Left ventricle myocardium superior (tissue), 1 donor: Measurements from ENCODE around the gene CDH20. TPM values are rescaled to one million over a fixed set of nuclear protein-coding genes. Genes with fewer than 3 reads are reported as not detected.

ENCODE experiments used
- ATAC-seq: fragments of 200-7000 bp; cut with Tn5 transposase; one replicate; pipeline ENCODE4 v1.9.1; 2020; ENCODE audit warnings: mild to moderate bottlenecking, moderate library complexity
- DNase-seq: peaks from one replicate; pipeline ENCODE4 v3.0.0-alpha.2; 2020
- intact Hi-C: fragments of 100-400 bp; cut with micrococcal nuclease; formaldehyde crosslinking; loops from one replicate; pipeline ENCODE4 v1.11.0; 2022
- total RNA-seq: library from RNA; stranded (reverse); fragmentation: NEBNext Ultra II Directional; extraction: Animal tissue kit (Norgen Biotek cat#: 25700); gene quantifications from one replicate; pipeline ENCODE4 v1.2.1, GENCODE V29; 2021
- donor health status: DM: no; HTN: yes; CAD: no; lungs with severe emphysema.

Gene CDH20
- total RNA-seq, 1 donor from 2014 or later: not detected

DNA sequence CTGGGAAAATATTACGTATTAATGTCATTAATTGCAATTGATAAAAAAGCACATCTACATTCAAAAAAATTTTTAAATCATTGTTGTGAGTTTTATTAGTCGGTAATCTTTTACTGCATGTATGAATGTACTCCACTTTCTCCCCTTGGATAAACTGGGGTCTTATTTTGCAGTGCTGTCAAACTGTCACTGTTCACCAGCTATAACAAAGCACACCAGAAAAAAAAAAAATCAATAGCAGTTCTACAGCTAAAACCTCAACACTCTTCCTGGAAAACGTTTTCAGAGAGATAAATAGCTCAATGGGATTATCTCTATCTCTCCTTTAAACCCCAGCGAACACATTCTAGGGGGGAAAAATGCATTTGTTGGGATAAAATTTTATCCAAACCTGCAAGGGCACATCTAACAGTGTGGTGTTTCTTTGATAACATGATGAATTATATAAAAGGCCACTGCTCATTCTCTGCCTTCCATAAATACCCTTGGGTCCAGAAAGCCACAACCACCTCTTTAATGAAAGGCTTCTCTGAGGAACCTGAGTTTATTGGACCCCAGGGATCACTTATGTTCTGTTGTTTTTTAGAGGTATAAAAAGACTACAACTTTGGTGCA is 219.9 kb downstream of the CDH20 start:
- intact Hi-C loops: no loop called here
- DNase-seq: no peak
- ATAC-seq: no peak

DNA sequence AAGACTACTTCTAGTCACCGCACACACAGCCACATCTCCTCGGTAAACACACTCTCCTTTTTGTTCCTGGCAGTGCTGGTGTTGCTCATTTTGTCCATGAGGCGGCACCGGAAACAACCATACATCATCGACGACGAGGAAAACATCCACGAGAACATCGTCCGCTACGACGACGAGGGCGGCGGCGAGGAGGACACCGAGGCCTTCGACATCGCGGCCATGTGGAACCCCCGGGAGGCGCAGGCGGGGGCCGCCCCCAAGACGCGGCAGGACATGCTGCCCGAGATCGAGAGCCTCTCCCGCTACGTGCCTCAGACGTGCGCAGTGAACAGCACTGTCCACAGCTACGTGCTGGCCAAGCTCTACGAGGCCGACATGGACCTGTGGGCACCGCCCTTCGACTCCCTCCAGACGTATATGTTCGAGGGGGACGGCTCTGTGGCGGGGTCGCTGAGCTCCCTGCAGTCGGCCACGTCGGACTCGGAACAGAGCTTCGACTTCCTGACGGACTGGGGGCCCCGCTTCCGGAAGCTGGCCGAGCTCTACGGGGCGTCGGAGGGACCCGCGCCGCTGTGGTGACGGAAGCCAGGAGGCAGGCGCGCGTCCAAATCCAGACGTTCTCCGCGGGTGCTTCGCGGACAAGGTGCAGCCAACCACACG is 221.0 kb downstream of the CDH20 start:
- DNase-seq (peak; percentile 44), ATAC-seq (peak; percentile 19)
- intact Hi-C loops: no loop called here

DNA sequence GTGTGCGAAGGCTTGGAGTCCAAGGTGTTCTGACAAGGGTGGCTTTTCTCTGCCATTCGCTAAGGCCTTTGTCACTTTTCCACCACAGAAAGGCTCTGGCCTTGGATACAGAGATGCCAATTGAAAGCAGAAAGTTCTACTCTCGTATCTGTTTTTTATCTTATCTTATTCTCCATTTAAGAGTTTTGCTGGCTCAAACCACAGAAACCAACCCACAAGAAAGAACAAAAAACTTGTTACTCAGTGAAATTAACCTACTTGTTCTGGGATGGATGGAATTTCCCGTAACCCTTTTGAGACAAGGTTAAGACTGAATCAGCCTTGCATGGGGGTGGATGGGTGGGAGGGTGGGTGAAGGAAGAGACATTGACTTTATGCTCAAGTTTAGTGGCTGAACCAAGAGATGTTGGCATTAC is 221.7 kb downstream of the CDH20 start:
- ATAC-seq: no peak
- intact Hi-C loops: no loop called here
- DNase-seq: no peak

DNA sequence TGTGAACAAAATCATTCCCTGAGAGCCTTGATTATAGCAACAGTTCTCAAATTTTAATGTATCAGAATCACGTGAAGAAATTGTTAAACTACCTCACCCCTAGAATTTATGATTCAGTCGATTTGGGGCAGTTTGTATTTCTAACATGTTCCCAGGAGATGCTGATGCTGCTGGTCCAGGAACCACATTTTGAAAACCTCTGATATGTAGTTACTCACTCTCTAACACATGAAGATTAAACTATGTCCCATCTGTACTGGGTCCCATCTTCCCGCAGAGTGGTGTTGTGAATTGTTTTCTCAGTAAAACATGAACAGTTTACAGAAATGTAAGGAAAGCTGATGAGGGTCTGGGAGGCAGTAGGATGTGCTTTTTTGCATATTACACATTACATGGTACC is 223.1 kb downstream of the CDH20 start:
- DNase-seq: no peak
- intact Hi-C loops: no loop called here
- no peak for ATAC-seq

DNA sequence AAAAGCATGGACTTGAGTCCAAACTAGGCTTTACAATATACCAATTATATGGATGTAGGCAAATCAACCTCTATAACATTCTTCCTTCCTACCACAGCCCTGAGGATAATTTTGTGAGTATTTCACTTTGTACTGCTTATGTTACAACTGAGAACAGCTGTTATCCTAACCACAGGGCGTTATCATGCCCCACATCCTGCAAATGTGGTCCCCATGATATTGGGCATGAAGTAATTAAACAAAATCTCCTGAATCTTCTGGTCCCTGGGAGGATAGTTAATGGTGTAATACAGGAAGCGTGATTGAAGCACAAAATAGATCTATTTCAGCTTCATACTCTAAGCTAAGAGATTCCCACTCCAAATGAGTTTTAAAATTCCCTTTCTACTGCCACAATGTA is 223.6 kb downstream of the CDH20 start:
- intact Hi-C loops: no loop called here
- DNase-seq (no peak), ATAC-seq (no peak)

DNA sequence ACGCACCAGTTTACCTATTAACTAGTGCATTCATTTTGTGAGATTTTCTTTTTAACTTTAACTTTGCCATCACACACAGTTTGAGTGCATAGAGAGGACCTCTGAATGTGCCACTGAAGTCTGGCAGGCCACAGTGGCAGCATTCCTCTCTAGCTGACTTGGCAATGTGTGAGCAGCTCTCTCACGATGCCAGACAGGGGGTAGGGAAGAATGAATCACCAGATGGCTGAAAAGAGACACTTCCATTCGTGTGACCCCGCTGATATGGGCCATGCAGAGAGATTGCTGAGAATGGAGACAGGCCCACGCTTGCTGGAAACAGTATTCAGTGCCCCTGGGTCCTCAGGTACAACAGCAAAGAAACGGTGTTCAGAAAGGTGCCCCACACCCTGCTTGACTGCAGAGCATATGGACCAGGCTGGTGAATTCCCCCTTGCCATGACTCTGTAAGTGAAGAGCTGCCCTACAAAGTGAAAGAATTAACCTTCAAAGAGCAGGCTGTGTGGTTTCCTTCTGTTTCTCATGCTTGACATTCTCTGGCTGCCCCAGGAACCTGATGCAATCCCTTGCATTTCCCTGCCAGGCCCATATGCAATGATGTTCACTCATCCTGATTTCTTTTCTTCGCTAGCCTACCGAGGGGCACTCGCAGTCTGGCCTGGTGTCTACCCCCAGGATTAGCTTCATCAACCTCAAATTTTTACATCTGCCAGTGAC is 236.1 kb downstream of the CDH20 start:
- peak; percentile 98 for ATAC-seq
- intact Hi-C loops: no loop called here
- peak; percentile 67 for DNase-seq

DNA sequence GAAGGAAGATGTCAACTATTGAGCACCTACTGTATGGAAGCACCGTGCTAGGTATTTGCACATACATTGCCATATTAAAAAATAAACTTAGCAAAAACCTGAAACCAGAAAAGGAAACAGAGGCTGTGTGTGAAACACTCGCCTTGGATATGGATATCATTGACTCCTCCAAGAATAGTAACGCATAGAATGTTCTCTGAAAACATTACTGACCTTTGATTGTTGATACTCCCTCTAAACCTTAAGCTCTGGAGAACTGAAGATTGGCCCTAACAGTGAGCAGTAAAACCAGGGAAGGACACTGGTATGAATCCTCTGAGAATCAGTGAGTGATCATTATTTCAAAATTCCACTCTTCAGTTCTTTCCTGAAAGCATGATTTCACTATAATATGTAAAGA is 236.8 kb downstream of the CDH20 start:
- ATAC-seq: peak; percentile 48
- DNase-seq: no peak
- intact Hi-C loops: no loop called here

DNA sequence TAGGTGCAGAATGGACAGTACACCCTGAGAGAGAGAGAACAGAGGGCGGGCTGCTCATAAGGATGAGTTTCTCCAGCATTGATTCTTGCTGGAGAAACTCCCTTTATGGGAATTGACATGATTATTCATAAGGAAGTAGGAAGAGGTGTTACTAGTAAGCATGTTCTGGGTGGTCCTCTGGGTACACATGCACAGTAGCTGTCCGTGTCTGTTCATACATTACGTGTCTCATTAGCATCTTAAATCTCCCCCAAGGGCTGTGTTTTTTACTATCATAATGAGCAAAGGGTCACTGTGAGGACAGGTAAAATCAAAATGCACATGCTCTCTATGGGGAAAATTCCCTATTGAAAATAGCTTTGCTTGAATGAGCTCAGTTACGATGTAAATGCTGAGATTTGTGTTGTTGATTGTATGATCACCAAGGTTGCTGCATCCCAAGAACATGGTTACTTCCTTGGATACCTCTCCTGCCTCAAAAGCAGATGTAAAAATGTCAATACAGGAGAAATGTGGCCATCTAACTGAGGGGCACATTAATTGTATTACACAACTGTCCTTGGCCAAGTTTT is 238.9 kb downstream of the CDH20 start:
- intact Hi-C loops: no loop called here
- no peak for DNase-seq
- no peak for ATAC-seq

DNA sequence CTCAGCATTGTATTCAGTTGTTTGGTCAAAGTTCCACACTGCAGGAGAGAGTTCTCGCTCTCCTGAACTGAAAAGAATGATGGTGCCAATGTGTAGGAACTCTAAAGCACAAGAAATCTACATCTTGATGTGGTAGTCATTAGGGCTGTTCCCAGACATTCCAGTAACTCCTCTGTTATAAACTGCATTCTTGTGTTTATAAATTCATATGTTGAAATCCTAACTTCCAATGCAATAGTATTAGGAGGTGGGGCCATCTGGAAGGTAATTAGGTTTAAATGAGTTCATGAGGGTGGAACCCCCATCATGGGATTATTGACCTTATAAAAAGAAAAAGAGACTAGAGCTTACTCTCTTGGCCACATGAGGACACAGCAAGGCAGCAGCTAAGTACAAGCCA is 239.6 kb downstream of the CDH20 start:
- intact Hi-C loops: no loop called here
- no peak for DNase-seq
- ATAC-seq: no peak

DNA sequence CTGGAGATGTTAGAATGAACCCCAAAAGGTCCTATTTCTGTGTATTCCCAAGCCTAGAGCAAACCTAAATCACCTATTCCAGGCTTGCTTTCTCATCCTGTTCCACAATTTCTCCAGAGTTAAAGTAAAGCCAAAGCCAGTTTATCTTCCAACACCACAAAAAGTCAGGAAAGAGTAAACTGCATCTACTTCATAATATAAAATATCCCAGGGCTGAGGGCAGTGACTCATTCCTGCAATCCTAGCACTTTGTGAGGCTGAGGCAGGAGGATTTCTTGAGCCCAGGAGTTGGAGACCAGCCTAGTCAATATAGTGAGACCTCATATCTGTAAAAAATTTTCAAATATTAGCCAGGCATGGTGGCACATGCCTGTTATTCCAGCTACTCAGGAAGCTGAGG is 241.4 kb downstream of the CDH20 start:
- no peak for ATAC-seq
- intact Hi-C loops: no loop called here
- DNase-seq: no peak

DNA sequence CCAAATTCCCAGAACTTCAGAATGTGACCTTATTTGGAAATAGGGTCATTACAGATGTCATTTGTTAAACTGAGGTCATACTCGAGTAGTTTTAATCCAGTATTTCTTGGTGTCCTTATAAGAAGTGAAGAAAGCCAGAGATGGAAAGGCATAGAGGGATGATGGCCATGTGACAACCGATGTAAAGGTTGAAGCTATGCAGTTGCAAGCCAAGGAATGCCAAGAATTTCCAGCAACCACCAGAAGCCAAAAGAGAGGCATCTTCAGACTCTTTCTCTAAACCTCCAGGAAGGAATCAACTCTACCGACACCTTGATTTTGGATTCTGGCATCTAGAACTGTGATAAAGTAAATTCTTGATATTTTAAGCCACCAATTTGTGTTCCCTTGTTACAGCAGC is 242.2 kb downstream of the CDH20 start:
- intact Hi-C loops: no loop called here
- DNase-seq (no peak), ATAC-seq (no peak)

DNA sequence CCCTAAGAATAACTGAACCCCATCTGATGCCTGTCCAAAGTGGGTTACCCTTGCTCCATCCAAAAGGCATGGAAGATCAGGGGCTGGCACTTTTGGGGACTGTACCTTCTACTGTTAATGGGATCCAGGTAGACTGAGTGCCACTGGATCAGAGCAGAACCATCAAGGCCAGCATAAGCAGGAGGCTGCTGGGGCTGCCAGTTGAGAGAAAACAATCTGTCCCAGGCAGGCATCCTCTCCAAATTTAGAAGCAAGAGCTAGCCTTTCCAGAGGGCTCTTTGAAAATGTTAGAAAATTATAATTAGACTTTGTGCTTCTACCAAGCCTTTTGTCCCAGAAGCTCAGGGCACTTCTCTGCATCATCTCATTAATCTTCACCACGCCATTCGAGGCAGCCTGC is 245.6 kb downstream of the CDH20 start:
- ATAC-seq: peak; percentile 57
- intact Hi-C loops: no loop called here

DNA sequence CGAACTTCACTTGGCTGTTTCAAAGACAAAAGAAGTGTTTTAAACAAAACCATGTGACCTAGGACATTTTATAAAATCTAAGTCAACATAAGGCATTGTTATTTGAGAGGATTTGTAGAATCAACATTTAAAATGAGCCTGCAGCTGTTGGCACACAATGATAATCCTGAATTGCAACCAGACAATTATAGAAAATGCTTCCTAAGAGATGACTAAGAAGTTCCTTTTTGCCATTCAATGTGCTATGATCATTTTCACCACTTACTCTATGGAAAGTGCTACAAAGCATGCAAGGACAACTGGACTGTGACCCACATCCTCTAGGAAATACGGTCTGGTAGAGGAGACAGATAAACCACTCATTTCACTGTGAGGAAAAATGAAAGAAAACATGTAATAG is 246.4 kb downstream of the CDH20 start:
- intact Hi-C loops: no loop called here
- no peak for DNase-seq
- no peak for ATAC-seq

More for the DNA sequence above, 245.6 kb downstream of the CDH20 start:
- DNase-seq: no peak

DNA sequence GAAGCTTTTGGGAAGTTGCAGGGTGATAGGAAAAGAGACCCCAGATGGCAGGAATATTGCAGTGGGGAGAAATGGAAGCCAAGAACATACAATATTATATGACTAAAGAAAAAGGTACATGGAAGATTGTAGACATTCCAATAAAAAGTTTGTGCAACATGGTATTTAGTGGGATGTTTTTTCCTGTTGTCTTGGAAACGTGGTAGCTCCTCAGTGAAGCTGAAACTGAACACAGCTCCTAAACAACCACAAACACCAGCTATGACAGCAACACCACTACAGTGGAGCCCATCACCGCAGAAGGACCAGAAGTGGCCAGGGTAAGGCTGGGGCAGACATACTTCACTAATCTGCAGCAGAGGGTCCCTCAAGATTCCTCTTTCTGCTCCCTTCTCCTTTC is 246.8 kb downstream of the CDH20 start:
- intact Hi-C loops: no loop called here
- no peak for ATAC-seq
- no peak for DNase-seq

DNA sequence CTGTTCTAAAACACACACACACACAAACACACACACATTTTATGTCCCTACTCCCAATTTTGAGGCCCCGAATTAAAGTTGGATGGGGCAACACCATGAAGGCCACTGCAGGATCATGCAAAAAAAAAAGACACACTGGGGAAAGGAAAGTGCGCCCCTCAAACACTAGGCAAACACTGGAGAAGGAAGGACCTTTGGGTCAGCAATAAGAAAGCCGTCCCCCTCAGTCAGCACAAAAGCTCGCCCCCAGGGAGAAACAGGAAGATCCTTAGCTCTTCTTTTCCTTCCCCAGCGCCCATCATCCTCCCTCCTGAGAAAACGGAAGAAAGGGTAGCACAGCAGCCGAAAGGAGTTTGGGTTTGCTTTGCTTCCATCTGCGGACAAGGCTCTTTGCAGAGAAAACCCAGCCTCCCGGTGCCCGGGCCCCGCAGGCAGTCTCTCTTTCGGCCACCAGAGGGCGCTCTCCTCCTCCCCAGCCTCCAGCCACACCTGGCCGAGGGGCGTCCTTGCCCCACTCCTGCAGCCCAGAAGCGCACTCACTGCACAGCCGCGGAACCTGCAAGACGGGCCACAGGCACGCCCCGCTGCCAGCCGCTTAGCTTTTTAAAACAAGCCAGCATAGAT is 248.5 kb downstream of the CDH20 start:
- intact Hi-C loops: no loop called here
- ATAC-seq (peak; percentile 93), DNase-seq (peak; percentile 86)

DNA sequence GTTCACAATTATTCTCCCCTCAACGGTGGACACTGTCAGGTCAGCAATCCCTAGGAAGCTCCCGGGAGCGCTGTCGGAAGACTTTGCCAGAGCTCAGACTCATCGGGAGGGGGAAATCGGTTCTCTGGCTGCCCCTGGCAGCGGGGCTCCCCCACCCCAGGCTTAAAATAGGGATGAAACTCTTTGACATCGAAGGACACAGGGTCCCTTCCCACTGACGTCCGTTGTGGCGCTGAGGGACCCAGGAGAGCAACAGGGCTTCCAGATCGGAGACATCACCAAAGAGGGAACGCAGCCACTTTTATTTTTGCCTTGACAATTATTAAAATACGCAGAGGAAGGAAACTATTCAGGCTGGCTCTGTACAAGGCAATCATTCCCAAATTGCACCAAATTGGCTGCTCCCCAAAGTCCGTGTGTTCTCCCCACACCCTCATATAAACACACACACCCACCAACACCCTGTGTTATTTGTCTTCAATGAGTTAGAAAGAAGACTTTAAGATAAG is 249.0 kb downstream of the CDH20 start:
- ATAC-seq (peak; percentile 76), DNase-seq (no peak)
- intact Hi-C loops: no loop called here

DNA sequence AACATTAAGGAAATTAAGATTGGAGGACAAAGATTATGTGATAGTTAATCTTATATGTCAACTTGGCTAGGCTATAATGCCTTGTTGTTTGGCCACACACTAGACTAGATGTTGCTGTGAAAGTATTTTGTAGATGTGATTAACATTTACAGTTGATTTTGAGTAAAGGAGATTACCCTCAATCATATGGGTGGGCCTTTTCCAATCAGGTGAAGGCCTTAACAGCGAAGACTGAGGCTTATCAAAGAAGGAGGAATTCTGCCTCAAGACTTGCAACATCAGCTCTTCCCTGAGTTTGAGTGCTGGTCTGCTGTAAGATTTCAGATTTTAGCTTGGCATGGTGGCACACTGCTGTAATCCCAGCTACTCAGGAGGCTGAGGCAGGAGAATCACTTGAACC is 250.3 kb downstream of the CDH20 start:
- no peak for ATAC-seq
- DNase-seq: no peak
- intact Hi-C loops: no loop called here

DNA sequence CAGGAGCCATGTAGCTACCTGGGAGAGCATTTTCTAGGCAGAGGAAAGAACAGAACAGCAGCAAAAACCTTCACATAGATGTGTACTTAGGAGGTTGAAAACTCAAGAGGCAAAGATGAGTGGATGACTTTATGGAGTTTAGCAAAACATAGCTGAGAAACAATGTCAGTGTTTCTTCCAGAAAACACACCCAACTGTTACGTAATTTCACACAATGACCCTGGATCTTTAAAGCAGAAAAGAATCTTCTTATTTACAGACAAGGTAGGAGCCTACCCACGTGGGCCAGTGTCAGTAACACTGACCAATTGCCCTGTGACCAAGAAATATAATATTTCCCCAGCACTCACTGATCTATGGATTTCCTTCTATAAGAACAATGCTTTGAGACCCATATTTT is 254.6 kb downstream of the CDH20 start:
- ATAC-seq (no peak), DNase-seq (no peak)
- intact Hi-C loops: no loop called here

DNA sequence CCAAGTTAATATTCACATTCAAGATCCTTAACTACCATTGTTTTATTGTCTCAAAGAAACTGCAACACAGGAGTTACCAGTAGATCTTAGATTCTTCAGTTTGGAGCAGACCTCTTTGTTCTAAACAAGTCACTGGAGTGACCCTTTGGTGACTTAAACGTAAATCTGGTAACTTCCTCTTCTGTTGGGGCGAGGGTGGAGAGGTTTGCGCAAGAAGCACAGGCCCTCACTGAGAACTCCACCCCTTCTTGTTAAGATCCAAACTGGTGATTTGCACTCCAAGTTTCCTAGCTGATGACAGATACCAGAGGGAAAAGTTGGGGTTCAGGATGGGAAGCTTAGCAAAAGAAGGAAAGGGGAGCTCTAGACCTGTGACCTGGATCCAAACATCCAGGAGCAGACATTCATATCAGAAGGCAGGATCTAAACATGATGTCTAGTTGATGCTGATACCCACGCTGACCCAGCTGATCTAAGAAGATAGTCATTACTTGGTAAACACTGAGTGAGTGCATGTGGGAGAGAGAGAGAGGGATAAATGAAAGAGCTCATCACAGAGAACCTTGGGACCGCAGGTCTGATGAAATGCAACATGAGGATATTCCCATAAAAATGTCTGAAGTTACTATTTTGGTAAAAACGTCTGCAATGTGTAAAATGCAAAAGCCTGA is 256.0 kb downstream of the CDH20 start:
- intact Hi-C loops: no loop called here
- ATAC-seq: no peak
- DNase-seq: no peak
